SU-DHL-6 (cell line): ENCODE measurements around the gene CDC42BPG.

Experiments used
- CTCF ChIP-seq: fragments of 200-600 bp; sonication (generic); IDR thresholded peaks from one replicate; pipeline ENCODE4 v1.5.1; 2017; ENCODE audit warnings: antibody characterized with exemption, mild to moderate bottlenecking, low read length, moderate library complexity; ENCODE audit not compliant: insufficient read depth, poor library complexity, severe bottlenecking
- EZH2phosphoT487 ChIP-seq: fragments of 200-600 bp; sonication (generic), shearing (Covaris generic); conservative IDR thresholded peaks from 2 replicates; pipeline ENCODE4 v1.6.1; 2018; ENCODE audit warnings: mild to moderate bottlenecking, antibody characterized with exemption, low read length, moderate library complexity, mixed read lengths

DNA sequence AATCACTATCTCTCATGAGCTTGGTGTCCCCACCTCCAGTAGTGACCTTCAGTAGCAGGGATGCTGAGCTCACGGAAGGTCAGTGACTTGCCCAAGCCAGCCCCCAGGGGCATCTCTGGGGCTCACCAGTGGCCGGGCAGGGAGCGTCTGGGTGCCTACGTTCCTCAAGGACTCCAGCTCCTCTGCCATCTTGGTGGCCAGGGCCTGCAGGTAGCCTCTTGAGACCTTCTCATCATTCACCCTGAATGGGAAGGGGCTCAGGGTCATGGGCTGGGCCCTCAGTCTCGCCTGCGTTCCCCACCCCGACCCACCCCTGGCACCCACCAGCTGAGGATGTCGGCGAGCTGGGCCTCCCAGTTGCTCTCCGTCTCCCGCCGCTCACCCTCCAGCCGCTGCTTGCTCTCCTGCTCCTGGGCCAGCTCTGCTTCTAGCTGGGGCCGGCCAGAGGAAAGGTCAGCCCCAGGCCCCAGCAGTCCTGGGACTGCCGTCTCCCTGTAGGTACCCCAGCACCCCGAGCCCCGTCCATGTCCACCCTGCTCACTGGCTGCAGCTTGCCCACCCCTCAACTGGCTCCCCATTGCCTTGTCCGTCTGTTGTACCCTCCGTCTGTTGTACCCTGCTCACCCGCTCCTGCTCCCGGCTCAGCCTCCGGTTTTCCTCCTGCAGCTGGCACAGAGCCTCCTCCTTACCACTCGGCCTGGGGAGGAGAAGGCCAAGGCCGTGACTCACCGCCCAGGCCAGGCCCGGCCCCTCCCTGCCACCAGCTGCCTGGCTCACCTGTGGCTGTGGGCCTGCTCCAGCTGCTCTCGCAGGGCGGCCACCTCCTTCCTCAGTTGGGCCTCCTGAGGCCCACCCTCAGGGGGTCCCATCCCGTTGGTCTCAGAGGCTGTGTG, 9.5 kb downstream of the CDC42BPG start:
- TF ChIP-seq CTCF (no peak), EZH2phosphoT487 (no peak)
